ENCODE measurements around the gene RHOBTB3. TPM values are rescaled to one million over a fixed set of nuclear protein-coding genes. Genes with fewer than 3 reads are reported as not detected.

Gene RHOBTB3
- total and polyA plus RNA-seq, 12 donors, result 15.0 to 124 (median 90.4) TPM

DNA sequence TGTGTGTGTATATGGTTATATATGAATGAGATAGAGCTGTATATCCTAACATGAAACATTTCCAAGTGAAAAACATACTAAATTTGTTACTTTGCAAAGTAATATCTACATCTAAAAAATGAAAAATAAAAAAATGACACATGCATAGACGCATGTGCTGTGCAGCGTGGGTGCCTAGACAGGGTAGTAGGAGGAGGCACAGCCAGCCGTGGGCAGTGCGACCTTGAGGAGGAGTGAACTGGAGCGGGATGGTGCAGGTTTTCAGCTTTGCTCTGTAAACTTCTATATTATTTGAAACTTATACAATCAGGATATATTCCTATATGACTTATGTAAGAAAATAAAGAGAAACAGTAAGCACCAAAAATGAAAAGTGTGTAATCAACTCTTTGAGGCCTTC is 106.4 kb downstream of the RHOBTB3 start:
- Histone ChIP-seq H3K27me3 (no peaks in the 10 kb centered on the region), H3K27ac (peak overlapping the region in 3 of 10 donors; percentile 33 to 97 (median 85)), H3K9me3 (no peaks in the 10 kb centered on the region), H3K36me3 (no peaks in the 10 kb centered on the region), H3K4me1 (peaks cover 4 to 69% (median 24%) of the 10 kb centered on the region in 9 donors), H3K4me3 (no peak overlapping the region)
- intact Hi-C loops (cut with DNase I), result loop anchor here in 3 of 10 donors (5.0 kb wide), 3 partner anchors 35 to 195 kb away; no protein-coding TSS in a partner anchor
- no peak for DNase-seq
- ATAC-seq, result no peak
- WGBS, 2 donors, result 95 to 97% methylated on average over 5 of the region's 5 CpGs
- TF ChIP-seq CTCF (IDR thresholded peaks at IDR 0.05), result no peak

GRCh38 chr5:95838001-95838520 is 106.9 kb downstream of the RHOBTB3 start:
- H3K4me3 ChIP-seq, result no peak overlapping the region
- intact Hi-C loops (cut with DNase I), result loop anchor here in 3 of 10 donors (5.0 kb wide), 3 partner anchors 36 to 196 kb away; no protein-coding TSS in a partner anchor
- no peaks in the 10 kb centered on the region for H3K36me3 ChIP-seq
- peaks cover 4 to 73% (median 27%) of the 10 kb centered on the region in 9 donors for H3K4me1 ChIP-seq
- no peak for TF ChIP-seq CTCF (IDR thresholded peaks at IDR 0.05)
- WGBS, 2 donors, result 84 to 91% methylated on average over 8 of the region's 8 CpGs
- no peaks in the 10 kb centered on the region for H3K9me3 ChIP-seq
- ATAC-seq (peak in 2 of 8 donors; percentile 5 to 17), DNase-seq (no peak)
- no peaks in the 10 kb centered on the region for H3K27me3 ChIP-seq
- peak overlapping the region in 3 of 10 donors; percentile 33 to 97 (median 45) for H3K27ac ChIP-seq

GRCh38 chr5:95838556-95838955 is 107.4 kb downstream of the RHOBTB3 start:
- WGBS, 2 donors, result 87 to 96% methylated on average over 1 of the region's 1 CpG
- no peaks in the 10 kb centered on the region for H3K27me3 ChIP-seq
- H3K36me3 ChIP-seq, result no peaks in the 10 kb centered on the region
- H3K9me3 ChIP-seq, result no peaks in the 10 kb centered on the region
- TF ChIP-seq CTCF (IDR thresholded peaks at IDR 0.05), result no peak
- intact Hi-C loops (cut with DNase I), result loop anchor here in 3 of 10 donors (5.0 kb wide), 3 partner anchors 36 to 196 kb away; no protein-coding TSS in a partner anchor
- DNase-seq (no peak), ATAC-seq (no peak)
- no peak overlapping the region for H3K4me3 ChIP-seq
- H3K27ac ChIP-seq, result no peak overlapping the region
- H3K4me1 ChIP-seq, result peaks cover 6 to 73% (median 32%) of the 10 kb centered on the region in 9 donors

DNA sequence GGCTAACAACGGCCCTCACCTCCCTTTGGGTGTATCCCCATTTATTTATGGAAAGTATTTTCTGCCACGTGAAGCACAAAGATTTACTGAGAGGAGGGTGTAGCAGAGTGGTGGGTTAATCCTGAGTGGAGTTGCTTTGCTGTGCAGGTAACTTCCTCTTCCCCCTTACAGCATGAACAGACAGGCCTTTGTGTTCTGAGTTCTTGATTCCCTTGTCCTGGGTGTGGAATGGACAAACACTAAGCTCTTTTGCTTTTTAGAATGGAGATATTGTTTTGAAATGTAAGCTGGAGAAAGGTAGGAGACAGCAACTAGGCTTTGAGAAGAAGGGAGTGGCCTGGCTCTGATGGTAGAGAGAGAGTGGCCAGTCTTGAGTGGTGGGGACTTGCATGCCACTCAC is 108.5 kb downstream of the RHOBTB3 start:
- no peak for TF ChIP-seq CTCF (IDR thresholded peaks at IDR 0.05)
- DNase-seq (no peak), ATAC-seq (no peak)
- intact Hi-C loops (cut with DNase I), result loop anchor here in 7 of 10 donors (5.0 to 10.0 kb wide), 6 partner anchors 37 to 285 kb away; partner anchors contain the start of genes ARSK (in 2 of the 7), SKIC3 (in 2 of the 7) and RFESD (in 1 of the 7)
- H3K27me3 ChIP-seq, result no peaks in the 10 kb centered on the region
- no peaks in the 10 kb centered on the region for H3K9me3 ChIP-seq
- H3K4me3 ChIP-seq, result no peak overlapping the region
- no peaks in the 10 kb centered on the region for H3K36me3 ChIP-seq
- 75 to 85% methylated on average over 2 of the region's 2 CpGs for WGBS, 2 donors
- H3K4me1 ChIP-seq, result peaks cover 2 to 74% (median 29%) of the 10 kb centered on the region in 9 donors
- no peak overlapping the region for H3K27ac ChIP-seq
